HFFc6 (cell line): Measurements from ENCODE around the gene EFEMP1. TPM values are rescaled to one million over a fixed set of nuclear protein-coding genes. Genes with fewer than 3 reads are reported as not detected.

Source experiments
- DNase-seq: peaks from one replicate; pipeline ENCODE4 v3.0.0-alpha.2; 2018
- H3K27ac Mint-ChIP-seq: 2 replicates; pipeline ENCODE4 v1.8.0; 2020; ENCODE audit warnings: mild to moderate bottlenecking, mixed read lengths
- H3K27me3 Mint-ChIP-seq: 2 replicates; pipeline ENCODE4 v1.8.0; 2021; ENCODE audit warnings: mild to moderate bottlenecking, moderate library complexity, mixed read lengths; ENCODE audit not compliant: insufficient read depth
- H3K36me3 Mint-ChIP-seq: 2 replicates; pipeline ENCODE4 v1.8.0; 2021; ENCODE audit warnings: low read depth, mixed read lengths
- H3K4me1 Mint-ChIP-seq: 2 replicates; pipeline ENCODE4 v1.8.0; 2020; ENCODE audit warnings: low read depth, mixed read lengths
- H3K4me3 Mint-ChIP-seq: 2 replicates; pipeline ENCODE4 v1.8.0; 2020; ENCODE audit warnings: mild to moderate bottlenecking, moderate library complexity, mixed read lengths
- H3K9me3 Mint-ChIP-seq: 2 replicates; pipeline ENCODE4 v1.8.0; 2020; ENCODE audit warnings: mild to moderate bottlenecking, mixed read lengths
- total RNA-seq, 6 experiments: library from RNA; stranded (reverse); fragmentation: NEBNext Ultra II Directional; extraction: Animal tissue kit (Norgen Biotek cat#: 25700); gene quantifications; 2 replicates in 1 of 6; 3 replicates in 5 of 6; pipeline ENCODE4 v1.2.3, GENCODE V29; 2021
- TF ChIP-seq, protein P1 (sequence below): fragments of 200-600 bp; sonication (generic); IDR thresholded peaks from 2 replicates; pipeline ENCODE4 v1.5.0; 2021; ENCODE audit warnings: antibody characterized with exemption, mild to moderate bottlenecking

Gene EFEMP1
- total RNA-seq, 6 experiments from 2014 or later = 42.1 to 63.5 (median 51.9) TPM

DNA sequence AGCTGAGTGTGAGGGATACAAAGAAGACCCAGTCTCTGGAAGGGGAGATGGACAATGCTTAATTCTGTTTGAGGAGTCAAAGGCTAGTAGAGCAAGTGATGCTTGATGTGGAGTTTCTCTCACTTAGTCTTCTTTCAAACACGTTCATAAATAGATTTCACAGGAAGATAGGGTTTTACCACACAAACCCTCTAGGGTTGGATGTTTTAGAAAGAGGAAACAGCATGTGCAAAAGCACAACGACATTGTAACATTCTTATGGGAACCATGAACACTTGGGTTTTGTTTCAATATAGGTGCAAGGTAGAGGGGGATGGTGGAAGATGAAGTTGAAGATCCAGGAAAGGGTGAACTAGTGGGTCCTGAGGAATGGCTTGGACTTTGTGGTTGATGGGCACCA, 10.8 kb upstream of the EFEMP1 start:
- no peaks in the 10 kb centered on the region for H3K9me3 Mint-ChIP-seq
- H3K4me3 Mint-ChIP-seq = no peak overlapping the region
- TF ChIP-seq, protein P1, sequence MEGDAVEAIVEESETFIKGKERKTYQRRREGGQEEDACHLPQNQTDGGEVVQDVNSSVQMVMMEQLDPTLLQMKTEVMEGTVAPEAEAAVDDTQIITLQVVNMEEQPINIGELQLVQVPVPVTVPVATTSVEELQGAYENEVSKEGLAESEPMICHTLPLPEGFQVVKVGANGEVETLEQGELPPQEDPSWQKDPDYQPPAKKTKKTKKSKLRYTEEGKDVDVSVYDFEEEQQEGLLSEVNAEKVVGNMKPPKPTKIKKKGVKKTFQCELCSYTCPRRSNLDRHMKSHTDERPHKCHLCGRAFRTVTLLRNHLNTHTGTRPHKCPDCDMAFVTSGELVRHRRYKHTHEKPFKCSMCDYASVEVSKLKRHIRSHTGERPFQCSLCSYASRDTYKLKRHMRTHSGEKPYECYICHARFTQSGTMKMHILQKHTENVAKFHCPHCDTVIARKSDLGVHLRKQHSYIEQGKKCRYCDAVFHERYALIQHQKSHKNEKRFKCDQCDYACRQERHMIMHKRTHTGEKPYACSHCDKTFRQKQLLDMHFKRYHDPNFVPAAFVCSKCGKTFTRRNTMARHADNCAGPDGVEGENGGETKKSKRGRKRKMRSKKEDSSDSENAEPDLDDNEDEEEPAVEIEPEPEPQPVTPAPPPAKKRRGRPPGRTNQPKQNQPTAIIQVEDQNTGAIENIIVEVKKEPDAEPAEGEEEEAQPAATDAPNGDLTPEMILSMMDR = no peak
- H3K36me3 Mint-ChIP-seq = no peaks in the 10 kb centered on the region
- DNase-seq = no peak
- no peaks in the 10 kb centered on the region; the same call in none of the 2 replicates for H3K27me3 Mint-ChIP-seq
- H3K4me1 Mint-ChIP-seq = peaks cover 10% of the 10 kb centered on the region; the same call in 1 of the 2 replicates
- H3K27ac Mint-ChIP-seq = no peak overlapping the region

DNA sequence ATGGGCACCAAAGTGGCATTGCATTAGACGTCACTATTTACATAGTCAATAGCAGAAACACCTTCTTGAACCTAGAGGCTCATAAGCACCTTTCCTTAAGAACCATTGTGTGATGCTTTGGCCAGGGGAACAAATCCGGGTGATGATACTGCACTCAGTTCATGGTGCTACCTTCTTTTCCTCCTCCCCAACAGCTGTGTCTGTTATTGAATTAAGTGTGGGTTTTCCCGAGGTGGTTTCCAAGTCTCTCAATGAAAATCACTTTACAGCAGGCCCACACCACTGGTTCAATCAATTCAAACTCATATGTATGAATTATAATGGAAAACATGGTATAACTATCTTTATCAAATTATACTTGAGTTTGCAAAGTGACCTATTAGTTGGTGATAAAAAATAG, 9.3 kb upstream of the EFEMP1 start:
- Mint-ChIP-seq H3K4me3 (no peak overlapping the region), H3K27me3 (peaks cover 2% of the 10 kb centered on the region), H3K9me3 (no peaks in the 10 kb centered on the region), H3K27ac (no peak overlapping the region), H3K4me1 (peaks cover 10% of the 10 kb centered on the region; the same call in 1 of the 2 replicates), H3K36me3 (no peaks in the 10 kb centered on the region)
- TF ChIP-seq, protein P1 = no peak
- DNase-seq = no peak

DNA sequence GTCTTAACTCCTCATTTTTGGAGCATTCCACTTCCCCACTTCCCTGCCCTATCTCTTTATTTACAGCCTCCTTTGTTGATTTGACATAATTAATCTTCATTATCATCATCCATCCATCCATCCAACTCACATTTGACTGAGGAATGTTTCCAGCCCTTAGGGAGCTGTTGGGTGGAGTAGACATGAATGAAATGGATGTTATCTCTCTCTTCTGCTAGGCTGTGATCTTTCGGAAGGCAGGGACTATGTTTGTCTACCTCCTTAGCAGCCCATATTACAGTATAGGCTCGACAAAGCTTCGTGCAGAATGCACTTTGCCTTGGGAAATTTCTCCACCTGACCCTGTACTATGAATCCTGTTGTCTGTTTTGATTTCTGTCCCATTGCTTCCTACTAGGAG, 7.7 kb upstream of the EFEMP1 start:
- H3K36me3 Mint-ChIP-seq = no peaks in the 10 kb centered on the region
- H3K27me3 Mint-ChIP-seq = peaks cover 8% of the 10 kb centered on the region
- TF ChIP-seq, protein P1 = no peak
- no peaks in the 10 kb centered on the region for H3K9me3 Mint-ChIP-seq
- peaks cover 2% of the 10 kb centered on the region; the same call in 1 of the 2 replicates for H3K4me1 Mint-ChIP-seq
- no peak for DNase-seq
- no peak overlapping the region for H3K27ac Mint-ChIP-seq
- H3K4me3 Mint-ChIP-seq = no peak overlapping the region

DNA sequence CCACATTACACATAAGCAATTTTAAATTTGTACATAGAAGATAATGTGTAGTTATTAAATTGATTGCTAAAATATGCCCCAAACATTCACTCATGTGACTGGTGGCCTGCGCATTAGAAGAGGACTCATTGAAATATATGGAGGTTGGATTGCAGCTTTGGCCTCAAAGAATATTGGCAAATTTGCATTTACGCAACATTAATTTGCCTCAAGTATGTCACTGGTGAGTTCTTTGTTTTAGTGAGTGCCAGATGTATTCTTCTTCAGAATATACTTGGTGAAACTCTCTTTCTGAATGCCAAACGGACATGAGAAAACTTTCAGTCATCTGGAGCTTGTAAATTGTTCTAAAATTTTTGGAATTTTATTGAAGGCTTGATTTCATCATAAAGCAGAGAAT, 5.9 kb upstream of the EFEMP1 start:
- TF ChIP-seq, protein P1 = no peak
- Mint-ChIP-seq H3K4me3 (no peak overlapping the region), H3K36me3 (no peaks in the 10 kb centered on the region), H3K4me1 (no peaks in the 10 kb centered on the region), H3K27me3 (peaks cover 9% of the 10 kb centered on the region), H3K27ac (no peak overlapping the region), H3K9me3 (no peaks in the 10 kb centered on the region)
- DNase-seq = no peak

DNA sequence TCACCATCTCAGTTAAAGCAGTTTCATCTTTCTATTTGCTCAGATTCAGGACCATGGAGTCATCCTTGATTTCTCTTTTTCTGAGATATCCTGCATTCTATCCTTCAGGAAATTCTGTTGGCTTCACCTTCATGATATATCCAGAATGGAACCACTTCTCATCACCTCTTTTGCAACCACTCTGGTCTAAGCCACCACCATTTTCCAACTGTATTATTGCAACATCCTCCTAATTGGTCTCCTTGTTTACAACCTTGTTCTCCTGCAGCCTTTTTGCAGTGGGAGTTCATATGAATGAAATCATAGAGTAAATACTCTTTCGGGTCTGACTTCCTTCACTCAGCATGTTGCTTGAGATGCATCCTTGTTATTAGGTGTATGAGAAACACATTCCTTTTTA, 3.4 kb upstream of the EFEMP1 start:
- H3K9me3 Mint-ChIP-seq = no peaks in the 10 kb centered on the region
- peaks cover 20% of the 10 kb centered on the region for H3K4me1 Mint-ChIP-seq
- TF ChIP-seq, protein P1 = no peak
- H3K4me3 Mint-ChIP-seq = no peak overlapping the region
- no peaks in the 10 kb centered on the region for H3K36me3 Mint-ChIP-seq
- H3K27me3 Mint-ChIP-seq = peaks cover 17% of the 10 kb centered on the region
- DNase-seq = no peak
- H3K27ac Mint-ChIP-seq = no peak overlapping the region

DNA sequence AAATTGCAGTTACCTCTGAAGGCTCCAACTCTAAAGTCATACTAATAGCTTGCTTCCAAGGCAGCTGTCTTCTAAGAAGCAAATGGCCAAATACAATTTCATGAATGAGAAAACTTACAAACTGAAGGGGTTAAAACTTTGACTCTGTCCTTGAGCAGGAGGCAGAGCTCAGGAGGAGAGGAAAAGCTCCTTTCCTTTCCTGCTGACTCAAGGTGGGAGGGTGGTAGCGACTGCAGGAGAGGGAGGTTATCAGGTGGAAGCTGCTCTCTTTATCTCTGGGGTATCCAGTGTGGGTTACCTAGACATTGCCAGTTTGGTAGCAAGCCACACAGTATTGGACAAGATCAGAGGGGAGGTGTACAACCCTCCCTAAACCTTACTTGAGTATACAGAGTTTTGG, 2.7 kb upstream of the EFEMP1 start:
- TF ChIP-seq, protein P1 = no peak
- Mint-ChIP-seq H3K27me3 (peaks cover 17% of the 10 kb centered on the region), H3K4me3 (no peak overlapping the region), H3K4me1 (peaks cover 27% of the 10 kb centered on the region), H3K9me3 (no peaks in the 10 kb centered on the region), H3K27ac (no peak overlapping the region), H3K36me3 (no peaks in the 10 kb centered on the region)
- DNase-seq = no peak
